ENCODE measurements around the gene ZNF81.

DNA sequence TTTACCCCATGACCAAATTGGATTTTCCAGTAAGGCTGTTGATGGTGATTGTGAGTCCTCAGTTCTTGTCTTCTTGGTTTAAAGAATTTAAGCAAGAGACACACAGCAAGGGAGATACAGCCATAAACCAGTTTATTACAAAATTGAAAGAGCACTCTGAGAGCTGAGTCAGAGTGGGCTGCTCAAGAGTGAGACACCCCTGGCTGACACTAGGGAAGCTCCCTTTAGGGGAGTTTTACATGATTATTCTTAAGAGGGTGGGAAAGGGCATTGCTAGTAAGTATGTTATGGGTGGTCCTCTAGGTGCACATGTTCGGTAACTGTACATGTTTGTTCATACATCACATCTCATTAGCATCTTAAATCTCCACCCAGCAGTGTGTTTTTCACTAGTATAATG lies 18.8 kb upstream of the ZNF81 start:
- TF ChIP-seq POLR2A (IDR thresholded peaks at IDR 0.05; ENCODE audit: low read depth, low read length) (no peak), TAF1 (IDR thresholded peaks at IDR 0.05; ENCODE audit: borderline replicate concordance, low read depth, low read length) (no peak), POLR2AphosphoS5 (IDR thresholded peaks at IDR 0.05; ENCODE audit: low read depth, low read length) (no peak)
